H54 (cell line): ENCODE measurements around the gene MRGPRE.

Source experiments
- DNase-seq: peaks from one replicate; pipeline ENCODE4 v3.0.0; 2011; ENCODE audit warnings: low spot score, mixed read lengths; ENCODE audit not compliant: insufficient read length
- FAIRE-seq: peaks from 3 replicates; lab custom pipeline; 2011; peaks lifted over from hg19 to GRCh38; lab: Jason Lieb, UNC
- POLR2A ChIP-seq: IDR thresholded peaks from 2 replicates; pipeline ENCODE4 v1.6.1; 2011; ENCODE audit warnings: low read depth, mild to moderate bottlenecking, low read length

MRGPRE gene

GRCh38 chr11:3208272-3208671 is 23.9 kb downstream of the MRGPRE start:
- no peak for DNase-seq
- no peak for FAIRE-seq
- TF ChIP-seq POLR2A, result no peak

GRCh38 chr11:3207526-3208189 is 24.6 kb downstream of the MRGPRE start:
- no peak for TF ChIP-seq POLR2A
- FAIRE-seq (no peak), DNase-seq (no peak)

GRCh38 chr11:3206922-3207204 is 25.4 kb downstream of the MRGPRE start:
- FAIRE-seq (no peak), DNase-seq (no peak)
- TF ChIP-seq POLR2A, result no peak

DNA sequence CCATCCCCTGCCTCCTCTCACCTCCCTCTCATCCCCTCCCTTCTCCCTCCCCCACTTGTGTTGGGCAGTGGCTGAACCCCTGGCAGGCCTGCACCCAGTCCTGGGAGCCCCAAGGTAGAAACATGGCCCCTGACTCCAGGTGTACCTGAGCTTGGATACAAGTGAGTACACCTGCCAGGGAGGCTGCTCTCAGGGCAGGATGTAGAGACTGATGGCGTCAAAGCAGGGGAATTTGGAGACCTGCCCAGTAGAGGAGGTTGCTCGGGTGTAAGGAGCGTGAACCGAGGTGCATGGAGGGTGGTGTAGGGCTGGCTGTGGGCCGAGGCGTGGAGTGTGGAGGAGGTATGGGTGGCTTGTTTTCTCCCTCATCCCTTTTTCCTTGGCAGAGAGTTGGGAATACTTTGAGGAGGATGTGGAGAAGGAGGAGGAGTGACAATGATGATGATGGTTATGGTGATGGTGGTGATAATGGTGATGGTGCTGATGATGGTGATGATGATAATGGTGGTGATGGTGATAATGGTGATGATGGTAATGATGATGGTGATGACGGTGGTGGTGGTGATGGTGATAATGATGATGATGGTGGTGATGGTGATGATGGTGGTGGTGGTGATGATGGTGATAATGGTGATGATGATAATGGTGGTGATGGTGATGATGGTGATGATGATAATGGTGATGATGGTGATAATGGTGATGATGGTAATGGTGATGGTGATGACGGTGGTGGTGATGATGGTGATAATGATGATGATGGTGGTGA is 25.9 kb downstream of the MRGPRE start:
- TF ChIP-seq POLR2A, result no peak
- no peak for FAIRE-seq
- DNase-seq, result no peak

- no peak for TF ChIP-seq POLR2A
- FAIRE-seq, result no peak
Observed at GRCh38 chr11:3205261-3206155, 26.7 kb downstream of the MRGPRE start.

GRCh38 chr11:3204141-3205015 is 27.8 kb downstream of the MRGPRE start:
- FAIRE-seq, result no peak
- DNase-seq, result no peak
- TF ChIP-seq POLR2A, result no peak

More at GRCh38 chr11:3205261-3206155, 26.7 kb downstream of the MRGPRE start:
- DNase-seq, result no peak

DNA sequence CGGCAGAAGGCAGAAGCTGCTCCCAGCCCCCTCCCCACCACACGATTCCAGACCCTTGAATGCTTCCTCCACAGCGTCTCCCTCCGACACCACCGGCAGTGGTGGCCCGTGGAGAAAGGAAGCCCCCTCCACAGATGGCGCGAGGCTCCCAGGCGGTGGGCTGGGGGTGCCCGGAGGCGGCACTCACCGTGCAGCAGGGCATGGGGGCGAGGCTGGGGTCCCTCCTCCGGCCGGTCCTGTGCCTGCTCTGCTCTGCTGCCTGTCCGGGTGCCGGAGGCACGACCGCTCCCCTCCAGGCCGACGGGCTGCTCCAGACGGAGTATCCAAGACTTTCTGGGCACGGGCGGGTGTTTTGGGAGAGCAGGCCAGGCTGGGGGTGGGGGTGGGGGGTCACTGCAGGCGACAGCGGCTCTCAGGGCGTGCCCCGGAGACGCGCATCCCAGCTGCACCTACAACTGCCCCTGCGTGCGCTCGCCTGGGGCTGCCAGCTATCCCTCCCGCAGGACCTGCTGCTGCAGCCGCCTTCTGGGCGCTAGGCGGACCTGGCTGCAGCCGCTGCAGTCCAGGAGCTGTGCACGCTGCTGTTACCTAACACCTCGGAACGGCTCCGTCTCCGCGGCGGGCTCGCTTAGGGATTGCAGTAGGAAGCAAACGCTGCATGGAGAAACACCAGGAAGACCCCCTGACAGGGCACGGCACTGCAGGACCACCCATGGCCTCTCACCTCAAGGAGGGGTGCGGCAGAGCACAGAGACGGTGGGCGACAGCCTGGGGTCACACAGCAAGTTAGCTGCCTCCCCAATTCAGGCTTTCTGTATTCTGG is 28.8 kb downstream of the MRGPRE start:
- no peak for FAIRE-seq
- no peak for TF ChIP-seq POLR2A
- DNase-seq, result no peak

GRCh38 chr11:3202759-3203158 is 29.5 kb downstream of the MRGPRE start:
- no peak for TF ChIP-seq POLR2A
- FAIRE-seq (no peak), DNase-seq (no peak)

- DNase-seq, result no peak
- TF ChIP-seq POLR2A, result no peak
- no peak for FAIRE-seq
Observed at GRCh38 chr11:3202305-3202704, 29.9 kb downstream of the MRGPRE start.

DNA sequence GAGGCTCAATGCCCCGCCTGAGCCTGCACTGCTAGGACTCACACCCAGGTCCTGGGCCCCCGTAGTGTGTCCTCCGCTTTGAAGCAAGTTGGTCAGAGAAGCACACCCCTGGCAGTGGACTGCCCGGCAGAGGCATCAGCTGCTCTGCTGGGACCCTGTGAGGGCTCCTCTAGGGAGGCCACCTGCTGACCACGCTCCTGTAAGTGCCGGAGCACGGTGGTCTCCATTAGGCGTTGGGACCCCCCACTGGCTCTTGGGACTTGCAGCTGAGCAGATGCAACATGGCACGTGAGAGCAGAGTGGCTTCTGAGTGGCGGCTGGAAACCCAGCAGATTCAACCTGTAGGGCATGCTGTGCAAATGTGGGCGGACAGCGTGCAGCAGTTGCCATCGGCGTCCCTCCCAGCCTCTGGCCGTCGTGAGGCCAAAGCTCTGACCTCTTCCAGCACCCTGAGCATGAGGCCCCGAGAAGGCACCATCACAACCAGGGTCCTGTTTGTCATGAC is 30.5 kb downstream of the MRGPRE start:
- TF ChIP-seq POLR2A, result no peak
- no peak for FAIRE-seq

GRCh38 chr11:3201112-3201581 is 31.1 kb downstream of the MRGPRE start:
- TF ChIP-seq POLR2A, result no peak
- FAIRE-seq (no peak), DNase-seq (no peak)

More for the DNA sequence above, 30.5 kb downstream of the MRGPRE start:
- no peak for DNase-seq

GRCh38 chr11:3200388-3201111 is 31.7 kb downstream of the MRGPRE start:
- FAIRE-seq (no peak), DNase-seq (no peak)
- TF ChIP-seq POLR2A, result no peak
